GM21423 (cell line): ENCODE results near the gene PDZD11.
"Not testable (repeated sequence)": the region's sequence is repeated elsewhere in the genome, so short reads cannot be mapped to it uniquely, and the experiment has no call there.

Experiments used
- ATAC-seq: cut with Tn5 transposase; IDR thresholded peaks from one replicate; pipeline ENCODE4 v1.9.1; 2021; ENCODE audit warnings: mild to moderate bottlenecking, moderate library complexity; ENCODE audit not compliant: unreplicated experiment

PDZD11 gene, protein sequence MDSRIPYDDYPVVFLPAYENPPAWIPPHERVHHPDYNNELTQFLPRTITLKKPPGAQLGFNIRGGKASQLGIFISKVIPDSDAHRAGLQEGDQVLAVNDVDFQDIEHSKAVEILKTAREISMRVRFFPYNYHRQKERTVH

GRCh38 chrX:70289793-70290770 is at the start of gene PDZD11, which contains the start of gene KIF4A:
TSS of gene PDZD11 (minus strand) at chrX:70289927. CDS start at chrX:70289341, 586 bp downstream.
TSS of gene KIF4A (plus strand) at chrX:70290104. CDS start at chrX:70290459, 355 bp downstream.
- ATAC-seq: peak; percentile 97

GRCh38 chrX:70338290-70338689 is 48.6 kb upstream of the PDZD11 start:
- no peak for ATAC-seq

DNA sequence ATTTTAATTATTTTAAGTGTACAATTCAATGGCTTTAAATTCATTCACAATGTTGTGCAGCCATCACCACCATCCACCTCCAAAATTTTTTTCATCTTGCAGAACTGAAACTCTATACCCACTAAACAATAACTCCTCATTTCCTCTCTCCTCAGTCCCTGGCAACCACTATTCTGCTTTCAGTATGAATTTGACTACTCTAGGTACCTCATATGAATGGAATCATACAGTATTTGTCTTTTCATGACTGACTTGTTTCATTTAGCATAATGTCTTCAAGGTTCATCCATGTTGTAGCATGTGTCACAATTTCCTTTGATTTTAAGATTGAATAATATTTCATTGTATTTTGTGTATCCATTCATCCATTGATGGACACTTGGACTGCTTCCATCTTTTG is 47.0 kb upstream of the PDZD11 start:
- ATAC-seq: peak; percentile 100

- no peak for ATAC-seq
Observed at GRCh38 chrX:70332600-70332999, 42.9 kb upstream of the PDZD11 start.

DNA sequence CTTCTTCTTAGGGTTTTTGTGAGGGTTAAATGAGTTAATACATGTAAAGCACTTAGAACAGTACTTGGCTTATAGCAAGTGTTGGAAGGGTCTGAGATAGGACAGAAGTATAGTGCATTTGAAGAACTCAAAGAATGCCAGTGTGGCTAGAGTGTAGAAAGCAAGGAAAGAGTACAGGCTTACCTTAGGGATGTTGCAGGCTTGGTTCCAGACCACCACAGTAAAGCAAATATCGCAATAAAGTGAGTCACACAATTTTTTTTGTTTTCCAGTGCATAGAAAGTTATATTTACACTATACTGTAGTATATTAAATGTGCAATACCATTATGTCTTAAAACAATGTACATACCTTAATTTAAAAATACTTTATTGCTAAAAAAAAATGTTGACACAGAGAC is 41.4 kb upstream of the PDZD11 start:
- ATAC-seq: no peak

GRCh38 chrX:70324326-70324725 is 34.6 kb upstream of the PDZD11 start:
- ATAC-seq: no peak

- ATAC-seq: not testable (repeated sequence)
Observed at GRCh38 chrX:70323628-70324027, 33.9 kb upstream of the PDZD11 start.

DNA sequence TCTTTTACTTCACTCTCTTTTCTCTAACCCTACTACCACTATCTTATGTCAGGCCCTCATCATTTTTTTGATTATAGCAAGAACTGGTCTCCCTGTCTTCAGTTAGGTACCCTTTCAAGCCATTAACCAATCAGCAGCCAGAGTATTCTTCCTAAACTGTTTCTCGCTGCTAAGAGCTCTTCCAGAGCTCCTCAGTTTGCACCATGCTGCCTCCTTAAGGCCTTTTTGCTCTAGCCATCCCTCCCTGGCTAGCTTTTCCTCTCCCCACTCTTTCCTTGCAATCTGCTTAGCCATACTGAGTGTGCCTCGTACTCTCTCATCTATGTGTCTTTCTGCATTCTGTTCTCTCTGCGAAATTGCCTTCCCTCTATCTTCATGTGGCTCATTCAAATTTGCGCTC is 33.1 kb upstream of the PDZD11 start:
- ATAC-seq: no peak

GRCh38 chrX:70313503-70313902 is 23.8 kb upstream of the PDZD11 start:
- ATAC-seq: no peak

DNA sequence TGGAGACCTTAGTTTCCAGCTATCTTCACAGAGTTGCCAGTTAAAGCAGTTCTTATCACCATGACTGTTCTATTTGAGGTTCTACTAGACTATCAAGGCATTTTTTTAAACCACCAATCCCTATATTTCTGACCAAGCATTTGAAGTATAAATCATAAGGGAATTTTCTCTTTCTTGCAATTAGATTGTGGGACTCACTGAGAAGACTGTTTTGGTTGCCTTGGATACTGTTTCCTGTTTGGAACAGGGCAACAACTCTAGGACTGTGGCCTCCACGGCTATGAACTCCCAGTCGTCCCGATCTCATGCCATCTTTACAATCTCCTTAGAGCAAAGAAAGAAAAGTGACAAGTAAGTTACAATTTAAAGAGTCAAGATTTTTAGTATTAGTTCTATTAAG is 12.0 kb upstream of the PDZD11 start:
- no peak for ATAC-seq

DNA sequence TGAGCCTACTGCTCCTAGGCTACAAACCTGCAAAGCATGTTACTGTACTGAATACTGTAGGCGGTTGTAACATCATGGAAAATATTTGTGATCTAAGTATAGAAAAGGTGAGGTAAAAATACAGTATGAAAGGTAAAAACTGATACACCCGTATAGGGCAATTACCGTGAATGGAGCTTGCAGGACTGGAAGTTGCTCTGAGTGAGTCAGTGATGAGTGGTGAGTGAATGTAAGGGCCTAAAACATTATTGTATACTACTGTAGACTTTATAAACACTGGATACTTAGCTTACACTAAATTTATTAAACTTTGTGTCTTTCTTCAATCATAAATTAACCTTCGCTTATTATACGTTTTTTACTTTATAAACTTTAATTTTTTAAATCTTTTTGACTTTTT is 3.9 kb upstream of the PDZD11 start:
- ATAC-seq: no peak

GRCh38 chrX:70292788-70293187 is 3.1 kb upstream of the PDZD11 start:
- ATAC-seq: no peak

- ATAC-seq: peak; percentile 5
Observed at GRCh38 chrX:70289168-70289792, 447 bp downstream of the PDZD11 start.

DNA sequence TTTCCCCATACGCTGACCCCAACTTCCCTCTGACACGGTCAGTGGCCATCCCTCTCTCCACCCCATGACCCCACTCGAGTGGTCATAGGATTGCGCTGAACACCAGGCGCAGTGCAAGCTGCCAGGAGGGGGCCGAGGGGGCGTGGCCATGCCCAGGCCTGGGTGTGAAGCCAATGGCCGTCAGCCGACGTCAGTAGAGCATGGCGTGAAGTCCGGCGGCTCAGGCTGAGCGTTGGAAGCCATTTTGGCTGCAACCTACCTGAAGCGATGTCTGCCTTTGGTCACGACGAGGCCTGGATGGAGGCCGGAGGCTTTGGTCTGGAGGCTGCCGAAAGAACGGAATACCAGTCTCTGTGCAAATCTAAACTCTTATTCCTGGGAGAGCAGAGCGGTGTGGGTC is 7.8 kb downstream of the PDZD11 start, which contains the start of gene RAB41:
Gene RAB41 (plus strand): TSS at position 222 of the 400 bp plus-strand sequence. CDS start 46 bp downstream, at position 268.
- no peak for ATAC-seq

DNA sequence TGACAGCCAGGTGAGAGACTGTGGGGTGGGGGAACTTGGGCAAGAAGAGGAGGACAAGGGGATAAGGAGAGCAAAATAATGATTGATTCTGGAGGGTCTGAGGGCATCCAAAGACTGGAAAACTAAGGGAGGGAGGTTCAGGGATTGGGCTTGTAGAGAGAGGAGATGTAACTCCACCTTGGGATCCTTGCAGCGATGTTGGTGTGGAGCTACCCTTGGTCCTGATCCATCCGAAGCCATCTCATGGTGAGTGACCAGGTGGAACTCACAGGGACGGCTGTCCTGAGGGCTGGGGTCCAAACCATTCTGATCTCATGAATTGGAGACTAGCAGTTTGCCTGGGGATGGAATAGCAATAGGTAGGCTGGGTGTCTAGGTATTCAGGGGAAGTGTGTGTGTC is 9.2 kb downstream of the PDZD11 start:
- ATAC-seq: no peak

- no peak for ATAC-seq
Observed at GRCh38 chrX:70279081-70279480, 10.6 kb downstream of the PDZD11 start.

DNA sequence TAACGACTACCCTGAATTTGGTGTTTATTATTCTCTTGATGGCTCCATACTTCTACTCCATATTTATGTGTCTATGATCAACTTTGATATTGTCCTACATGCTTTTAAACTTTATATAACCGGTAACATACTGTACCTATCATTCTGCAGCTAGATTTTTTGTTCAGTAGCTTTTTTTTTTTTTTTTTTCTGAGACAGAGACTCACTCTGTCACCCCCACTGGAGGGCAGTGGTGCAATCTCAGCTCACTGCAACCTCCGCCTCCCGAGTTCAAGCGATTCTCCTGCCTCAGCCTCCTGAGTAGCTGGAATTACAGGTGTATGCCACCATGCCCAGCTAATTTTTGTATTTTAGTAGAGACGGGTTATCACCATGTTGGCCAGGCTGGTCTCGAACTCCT is 15.7 kb downstream of the PDZD11 start:
- ATAC-seq: not testable (repeated sequence)

DNA sequence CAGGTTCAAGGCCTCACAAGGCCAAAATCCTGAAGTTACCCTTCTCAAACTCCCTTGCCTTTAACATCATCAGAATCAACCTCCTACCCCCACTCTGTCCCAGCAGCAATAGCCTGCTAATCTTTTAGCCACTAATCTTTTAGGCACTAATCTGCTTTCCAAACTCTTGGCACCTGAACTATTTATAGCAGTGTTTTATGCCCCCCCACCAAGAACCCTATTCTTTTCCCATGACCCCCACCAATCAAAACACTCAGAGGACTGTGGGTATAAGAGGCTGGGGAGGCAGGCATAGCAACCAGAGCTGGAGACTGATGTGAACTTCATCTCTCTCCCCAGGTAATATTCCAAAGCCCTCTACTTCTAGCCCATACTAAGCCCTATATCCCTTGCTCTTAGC is 21.7 kb downstream of the PDZD11 start, which contains the start of gene ARR3:
Gene ARR3 (plus strand): TSS at position 301 of the 400 bp plus-strand sequence. CDS start 1,052 bp downstream, outside the sequence.
- ATAC-seq: no peak

DNA sequence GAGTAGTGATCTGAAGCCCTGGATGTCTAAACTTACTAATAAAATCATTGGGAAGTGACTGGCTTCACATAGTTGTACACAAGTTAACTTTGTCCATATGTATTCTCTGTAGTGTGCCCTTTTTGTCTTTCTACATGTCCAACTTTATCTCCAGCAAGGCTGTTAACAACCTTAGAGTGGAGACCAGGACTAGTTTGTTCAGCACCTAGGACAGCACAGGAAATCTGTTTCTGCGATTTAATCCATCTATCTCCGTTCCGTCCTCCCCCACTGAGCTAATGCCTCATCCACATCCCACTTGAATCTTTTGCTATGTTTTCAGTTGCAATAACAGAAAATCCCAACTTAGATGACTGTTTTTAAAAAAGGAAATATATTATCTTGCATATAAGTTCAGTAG is 24.9 kb downstream of the PDZD11 start:
- ATAC-seq: no peak

- peak; percentile 49 for ATAC-seq
Observed at GRCh38 chrX:70262952-70263567, 26.7 kb downstream of the PDZD11 start.

GRCh38 chrX:70260104-70260503 is 29.6 kb downstream of the PDZD11 start, which contains the start of gene P2RY4:
TSS of gene P2RY4 (minus strand) at chrX:70260204. CDS start at chrX:70259624, 580 bp downstream.
- ATAC-seq: no peak
